Liver (tissue), 9 donors: ENCODE results near the gene SRRM1. TPM values are rescaled to one million over a fixed set of nuclear protein-coding genes. Genes with fewer than 3 reads are reported as not detected.
"Not testable (repeated sequence)": the region's sequence is repeated elsewhere in the genome, so short reads cannot be mapped to it uniquely, and the experiment has no call there.

Experiments used
- DNase-seq: peaks from one replicate; pipeline ENCODE4 v3.0.0-alpha.2; 2017; ENCODE audit warnings: low spot score
- H3K27ac ChIP-seq, 2 donors: one replicate each; pipeline ENCODE4 v1.7.0; 2013; ENCODE audit warnings: inconsistent platforms in 2 of 2, low read length in 2 of 2, control low read depth in 1 of 2, low read depth in 1 of 2, mild to moderate bottlenecking in 1 of 2
- H3K27me3 ChIP-seq, 4 donors: one replicate each; pipeline versions ENCODE4 v1.6.1 to v1.7.0; 2013; ENCODE audit warnings: low read length in 3 of 4, inconsistent platforms in 1 of 4, mild to moderate bottlenecking in 1 of 4, moderate library complexity in 1 of 4; ENCODE audit not compliant: control insufficient read depth in 4 of 4, insufficient read depth in 4 of 4
- H3K36me3 ChIP-seq, 4 donors: one replicate each; pipeline versions ENCODE4 v1.6.1 to v1.7.0; 2013; ENCODE audit warnings: low read length in 3 of 4, mild to moderate bottlenecking in 3 of 4, low read depth in 1 of 4, moderate library complexity in 1 of 4; ENCODE audit not compliant: control insufficient read depth in 4 of 4, insufficient read depth in 3 of 4
- H3K4me1 ChIP-seq, 4 donors: one replicate each; pipeline versions ENCODE4 v1.6.1 to v1.7.0; 2013; ENCODE audit warnings: low read length in 3 of 4, mild to moderate bottlenecking in 3 of 4, moderate library complexity in 1 of 4; ENCODE audit not compliant: control insufficient read depth in 4 of 4, insufficient read depth in 4 of 4
- H3K4me3 ChIP-seq, 3 donors: one replicate each; pipeline versions ENCODE4 v1.6.1 to v1.7.0; 2013; ENCODE audit warnings: low read length in 3 of 3, control low read depth in 1 of 3, low read depth in 1 of 3, mild to moderate bottlenecking in 1 of 3
- H3K9ac ChIP-seq, 2 donors: one replicate each; pipeline ENCODE4 v1.7.0; 2013; ENCODE audit warnings: low read length in 2 of 2, mild to moderate bottlenecking in 2 of 2, moderate library complexity in 2 of 2, control low read depth in 1 of 2, low read depth in 1 of 2
- H3K9me3 ChIP-seq, 4 donors: one replicate each; pipeline versions ENCODE4 v1.6.1 to v1.7.0; 2013; ENCODE audit warnings: low read length in 3 of 4; ENCODE audit not compliant: control insufficient read depth in 4 of 4
- EGR1 ChIP-seq, 2 donors: IDR thresholded peaks; 2 replicates each; pipeline ENCODE4 v1.6.1; 2016 to 2018; ENCODE audit warnings: antibody characterized with exemption in 2 of 2, low read depth in 2 of 2
- FOXA1 ChIP-seq: IDR thresholded peaks from 2 replicates; pipeline ENCODE4 v1.6.1; 2016; ENCODE audit warnings: antibody characterized with exemption
- FOXA2 ChIP-seq: IDR thresholded peaks from 2 replicates; pipeline ENCODE4 v1.6.1; 2016; ENCODE audit warnings: antibody characterized with exemption
- GABPA ChIP-seq, 2 donors: IDR thresholded peaks in 1 of 2; conservative IDR thresholded peaks in 1 of 2; 2 replicates each; pipeline ENCODE4 v1.6.1; 2016; ENCODE audit warnings: antibody characterized with exemption in 2 of 2, mild to moderate bottlenecking in 1 of 2, moderate library complexity in 1 of 2
- HNF4A ChIP-seq, 2 donors: conservative IDR thresholded peaks; 2 replicates each; pipeline ENCODE4 v1.6.1; 2016; ENCODE audit warnings: antibody characterized with exemption in 2 of 2, mild to moderate bottlenecking in 2 of 2
- HNF4G ChIP-seq: IDR thresholded peaks from 2 replicates; pipeline ENCODE4 v1.6.1; 2016; ENCODE audit warnings: antibody characterized with exemption
- JUND ChIP-seq, 2 donors: IDR thresholded peaks; 2 replicates each; pipeline ENCODE4 v1.6.1; 2016; ENCODE audit warnings: antibody characterized with exemption in 2 of 2
- NR2F2 ChIP-seq: IDR thresholded peaks from 2 replicates; pipeline ENCODE4 v1.6.1; 2016; ENCODE audit warnings: antibody characterized with exemption
- RAD21 ChIP-seq, 2 donors: IDR thresholded peaks; 2 replicates each; pipeline ENCODE4 v1.6.1; 2016; ENCODE audit warnings: antibody characterized with exemption in 2 of 2, mild to moderate bottlenecking in 2 of 2
- RXRA ChIP-seq, 2 donors: IDR thresholded peaks; 2 replicates each; pipeline ENCODE4 v1.6.1; 2017 to 2018; ENCODE audit warnings: antibody characterized with exemption in 2 of 2, mild to moderate bottlenecking in 1 of 2
- SP1 ChIP-seq: IDR thresholded peaks from 2 replicates; pipeline ENCODE4 v1.6.1; 2018; ENCODE audit warnings: antibody characterized with exemption, mild to moderate bottlenecking
- TAF1 ChIP-seq: conservative IDR thresholded peaks from 2 replicates; pipeline ENCODE4 v1.6.1; 2016; ENCODE audit warnings: antibody characterized with exemption, mild to moderate bottlenecking
- YY1 ChIP-seq: IDR thresholded peaks from 2 replicates; pipeline ENCODE4 v1.6.1; 2016; ENCODE audit warnings: antibody characterized with exemption, mild to moderate bottlenecking
- WGBS: extraction: QIAGEN DNeasy Blood & Tissue Kit; methylation state at CpG from one replicate; pipeline ENCODE4 v1.1.7; 2013; 5-methylcytosine and 5-hydroxymethylcytosine counted together
- polyA plus RNA-seq, 2 donors: library from polyadenylated mRNA; stranded (reverse) in 1 of 2; unstranded in 1 of 2; fragments of 200-250 nt in 1 of 2; fragments of >200 nt in 1 of 2; fragmentation: Nextera tagmentation in 1 of 2; extraction: Ambion mirVana in 1 of 2; gene quantifications; one replicate each; pipeline versions ENCODE4 v1.2.1 to v1.2.3, GENCODE V29; 2013 to 2015
- total RNA-seq, 2 donors: library from RNA; depleted of rRNA; stranded (reverse); fragments of >200 nt; gene quantifications; one replicate each; pipeline ENCODE4 v1.2.3, GENCODE V29; 2014
- TF ChIP-seq, protein P1 (sequence below): IDR thresholded peaks from 2 replicates; pipeline ENCODE4 v1.6.1; 2016; ENCODE audit warnings: antibody characterized with exemption
- TF ChIP-seq, protein P2 (sequence below): IDR thresholded peaks from 2 replicates; pipeline ENCODE4 v1.6.1; 2016; ENCODE audit warnings: antibody characterized with exemption, mild to moderate bottlenecking
- TF ChIP-seq, protein P3 (sequence below): IDR thresholded peaks from 2 replicates; pipeline ENCODE4 v1.6.1; 2016; ENCODE audit warnings: antibody characterized with exemption
- TF ChIP-seq, protein P4 (sequence below): fragments of 150-350 bp; IDR thresholded peaks from 2 replicates; pipeline ENCODE4 v1.5.1; 2017; ENCODE audit warnings: improper control_type of control experiment, low read depth, low read length; ENCODE audit not compliant: missing input control
- TF ChIP-seq, protein P5 (sequence below): IDR thresholded peaks from 2 replicates; pipeline ENCODE4 v1.6.1; 2016; ENCODE audit warnings: antibody characterized with exemption
- donor health status: healthy.
- donor health status: healthy.
- donor health status: healthy.
- donor health status: healthy.
- donor health status: healthy.

The SRRM1 gene
- total and polyA plus RNA-seq, 4 donors, result 18.4 to 66.0 (median 31.6) TPM

DNA sequence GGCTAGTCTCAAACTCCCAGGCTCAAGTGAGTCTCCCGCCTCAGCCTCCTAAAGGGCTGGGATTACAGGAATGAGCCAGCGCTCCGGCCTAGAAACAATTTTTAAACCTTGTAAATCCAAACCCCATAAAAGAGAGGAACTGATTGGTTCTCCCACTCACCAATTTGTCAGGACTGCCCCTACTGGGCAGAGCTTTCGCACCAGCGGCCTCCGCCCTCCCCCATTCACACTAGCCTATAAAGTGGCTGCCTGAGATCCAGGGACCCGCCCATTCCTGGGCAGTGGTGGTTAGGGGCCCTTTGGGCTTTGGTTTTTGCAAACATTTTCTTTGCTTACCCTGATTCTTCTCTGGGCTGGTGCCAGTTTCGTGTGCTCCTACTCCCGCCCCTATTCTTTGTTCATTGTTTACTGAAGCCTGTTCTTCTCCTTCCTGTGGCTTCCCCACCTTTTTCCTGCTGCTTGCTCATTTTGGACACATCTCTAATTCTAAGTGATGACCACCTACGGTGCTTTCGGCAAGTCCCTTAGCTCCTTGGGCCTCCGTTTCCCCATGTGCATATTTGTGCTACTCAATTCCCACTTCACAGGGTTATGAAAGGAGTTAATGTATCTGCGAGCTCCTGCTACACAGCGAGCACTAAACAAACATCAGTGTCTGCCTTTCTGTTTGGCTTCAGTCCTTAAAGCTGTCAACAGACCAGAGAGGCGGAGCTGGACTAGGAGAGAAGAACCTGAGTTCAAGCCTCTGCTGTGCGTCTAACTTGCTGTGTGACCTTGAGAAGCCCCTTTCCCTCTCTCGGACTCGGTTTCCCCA lies 62.4 kb downstream of the SRRM1 start:
- Histone ChIP-seq H3K4me3 (peak overlapping the region; percentile 19 to 67 (median 64)), H3K9ac (peak overlapping the region in 1 of 2 donors; percentile 49), H3K36me3 (no peaks in the 10 kb centered on the region), H3K27me3 (no peaks in the 10 kb centered on the region), H3K4me1 (peaks cover 0 to 15% (median 7%) of the 10 kb centered on the region in 4 donors), H3K9me3 (no peaks in the 10 kb centered on the region), H3K27ac (peak overlapping the region; percentile 82 to 85)
- DNase-seq, result peak; percentile 70
- peak; percentile 45 for TF ChIP-seq NR2F2
- TF ChIP-seq JUND (IDR thresholded peaks at IDR 0.05), result no peak
- peak in 1 of 2 donors; percentile 31 for TF ChIP-seq GABPA (IDR thresholded peaks at IDR 0.05 in 1 of 2, conservative IDR thresholded peaks at IDR 0.05 in 1 of 2)
- TF ChIP-seq, protein P1, sequence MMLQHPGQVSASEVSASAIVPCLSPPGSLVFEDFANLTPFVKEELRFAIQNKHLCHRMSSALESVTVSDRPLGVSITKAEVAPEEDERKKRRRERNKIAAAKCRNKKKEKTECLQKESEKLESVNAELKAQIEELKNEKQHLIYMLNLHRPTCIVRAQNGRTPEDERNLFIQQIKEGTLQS, result peak; percentile 27
- TF ChIP-seq, protein P2, sequence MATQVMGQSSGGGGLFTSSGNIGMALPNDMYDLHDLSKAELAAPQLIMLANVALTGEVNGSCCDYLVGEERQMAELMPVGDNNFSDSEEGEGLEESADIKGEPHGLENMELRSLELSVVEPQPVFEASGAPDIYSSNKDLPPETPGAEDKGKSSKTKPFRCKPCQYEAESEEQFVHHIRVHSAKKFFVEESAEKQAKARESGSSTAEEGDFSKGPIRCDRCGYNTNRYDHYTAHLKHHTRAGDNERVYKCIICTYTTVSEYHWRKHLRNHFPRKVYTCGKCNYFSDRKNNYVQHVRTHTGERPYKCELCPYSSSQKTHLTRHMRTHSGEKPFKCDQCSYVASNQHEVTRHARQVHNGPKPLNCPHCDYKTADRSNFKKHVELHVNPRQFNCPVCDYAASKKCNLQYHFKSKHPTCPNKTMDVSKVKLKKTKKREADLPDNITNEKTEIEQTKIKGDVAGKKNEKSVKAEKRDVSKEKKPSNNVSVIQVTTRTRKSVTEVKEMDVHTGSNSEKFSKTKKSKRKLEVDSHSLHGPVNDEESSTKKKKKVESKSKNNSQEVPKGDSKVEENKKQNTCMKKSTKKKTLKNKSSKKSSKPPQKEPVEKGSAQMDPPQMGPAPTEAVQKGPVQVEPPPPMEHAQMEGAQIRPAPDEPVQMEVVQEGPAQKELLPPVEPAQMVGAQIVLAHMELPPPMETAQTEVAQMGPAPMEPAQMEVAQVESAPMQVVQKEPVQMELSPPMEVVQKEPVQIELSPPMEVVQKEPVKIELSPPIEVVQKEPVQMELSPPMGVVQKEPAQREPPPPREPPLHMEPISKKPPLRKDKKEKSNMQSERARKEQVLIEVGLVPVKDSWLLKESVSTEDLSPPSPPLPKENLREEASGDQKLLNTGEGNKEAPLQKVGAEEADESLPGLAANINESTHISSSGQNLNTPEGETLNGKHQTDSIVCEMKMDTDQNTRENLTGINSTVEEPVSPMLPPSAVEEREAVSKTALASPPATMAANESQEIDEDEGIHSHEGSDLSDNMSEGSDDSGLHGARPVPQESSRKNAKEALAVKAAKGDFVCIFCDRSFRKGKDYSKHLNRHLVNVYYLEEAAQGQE, result no peak
- TF ChIP-seq HNF4A (conservative IDR thresholded peaks at IDR 0.05), result peak; percentile 31 to 41
- TF ChIP-seq SP1, result peak; percentile 96
- TF ChIP-seq FOXA2, result peak; percentile 80
- TF ChIP-seq RXRA (IDR thresholded peaks at IDR 0.05), result peak in 1 of 2 donors; percentile 43
- TF ChIP-seq, protein P3, sequence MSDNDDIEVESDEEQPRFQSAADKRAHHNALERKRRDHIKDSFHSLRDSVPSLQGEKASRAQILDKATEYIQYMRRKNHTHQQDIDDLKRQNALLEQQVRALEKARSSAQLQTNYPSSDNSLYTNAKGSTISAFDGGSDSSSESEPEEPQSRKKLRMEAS, result peak; percentile 8
- TF ChIP-seq HNF4G, result no peak
- peak; percentile 75 for TF ChIP-seq YY1
- peak; percentile 59 for TF ChIP-seq FOXA1
- TF ChIP-seq, protein P4, sequence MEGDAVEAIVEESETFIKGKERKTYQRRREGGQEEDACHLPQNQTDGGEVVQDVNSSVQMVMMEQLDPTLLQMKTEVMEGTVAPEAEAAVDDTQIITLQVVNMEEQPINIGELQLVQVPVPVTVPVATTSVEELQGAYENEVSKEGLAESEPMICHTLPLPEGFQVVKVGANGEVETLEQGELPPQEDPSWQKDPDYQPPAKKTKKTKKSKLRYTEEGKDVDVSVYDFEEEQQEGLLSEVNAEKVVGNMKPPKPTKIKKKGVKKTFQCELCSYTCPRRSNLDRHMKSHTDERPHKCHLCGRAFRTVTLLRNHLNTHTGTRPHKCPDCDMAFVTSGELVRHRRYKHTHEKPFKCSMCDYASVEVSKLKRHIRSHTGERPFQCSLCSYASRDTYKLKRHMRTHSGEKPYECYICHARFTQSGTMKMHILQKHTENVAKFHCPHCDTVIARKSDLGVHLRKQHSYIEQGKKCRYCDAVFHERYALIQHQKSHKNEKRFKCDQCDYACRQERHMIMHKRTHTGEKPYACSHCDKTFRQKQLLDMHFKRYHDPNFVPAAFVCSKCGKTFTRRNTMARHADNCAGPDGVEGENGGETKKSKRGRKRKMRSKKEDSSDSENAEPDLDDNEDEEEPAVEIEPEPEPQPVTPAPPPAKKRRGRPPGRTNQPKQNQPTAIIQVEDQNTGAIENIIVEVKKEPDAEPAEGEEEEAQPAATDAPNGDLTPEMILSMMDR, result peak; percentile 9
- no peak for TF ChIP-seq TAF1
- TF ChIP-seq, protein P5, sequence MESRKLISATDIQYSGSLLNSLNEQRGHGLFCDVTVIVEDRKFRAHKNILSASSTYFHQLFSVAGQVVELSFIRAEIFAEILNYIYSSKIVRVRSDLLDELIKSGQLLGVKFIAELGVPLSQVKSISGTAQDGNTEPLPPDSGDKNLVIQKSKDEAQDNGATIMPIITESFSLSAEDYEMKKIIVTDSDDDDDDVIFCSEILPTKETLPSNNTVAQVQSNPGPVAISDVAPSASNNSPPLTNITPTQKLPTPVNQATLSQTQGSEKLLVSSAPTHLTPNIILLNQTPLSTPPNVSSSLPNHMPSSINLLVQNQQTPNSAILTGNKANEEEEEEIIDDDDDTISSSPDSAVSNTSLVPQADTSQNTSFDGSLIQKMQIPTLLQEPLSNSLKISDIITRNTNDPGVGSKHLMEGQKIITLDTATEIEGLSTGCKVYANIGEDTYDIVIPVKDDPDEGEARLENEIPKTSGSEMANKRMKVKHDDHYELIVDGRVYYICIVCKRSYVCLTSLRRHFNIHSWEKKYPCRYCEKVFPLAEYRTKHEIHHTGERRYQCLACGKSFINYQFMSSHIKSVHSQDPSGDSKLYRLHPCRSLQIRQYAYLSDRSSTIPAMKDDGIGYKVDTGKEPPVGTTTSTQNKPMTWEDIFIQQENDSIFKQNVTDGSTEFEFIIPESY, result no peak
- no peak for TF ChIP-seq EGR1 (IDR thresholded peaks at IDR 0.05; ENCODE audit: low read depth in 2 of 2)
- TF ChIP-seq RAD21 (IDR thresholded peaks at IDR 0.05), result peak in 1 of 2 donors; percentile 18
- WGBS, result 9% methylated on average over 18 of the region's 18 CpGs

DNA sequence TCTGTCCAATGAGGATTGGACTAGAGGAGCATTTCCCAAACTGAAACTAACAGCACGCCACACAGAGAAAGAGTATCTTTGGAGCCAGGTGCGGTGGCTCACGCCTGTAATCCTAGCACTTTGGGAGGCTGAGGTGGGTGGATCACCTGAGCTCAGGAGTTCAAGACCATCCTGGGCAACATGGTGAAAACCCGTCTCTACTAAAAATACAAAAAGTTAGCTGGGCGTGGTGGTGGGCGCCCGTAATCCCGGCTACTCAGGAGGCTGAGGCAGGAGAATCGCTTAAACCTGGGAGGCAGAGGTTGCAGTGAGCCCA lies 62.9 kb downstream of the SRRM1 start:
- not testable (repeated sequence) for H3K27me3 ChIP-seq, H3K36me3 ChIP-seq, DNase-seq, H3K9me3 ChIP-seq
- H3K4me1 ChIP-seq, result peaks cover 0 to 15% (median 7%) of the 10 kb centered on the region in 4 donors
- H3K9ac ChIP-seq, result peak overlapping the region in 1 of 2 donors; percentile 49
- peak overlapping the region; percentile 82 to 85 for H3K27ac ChIP-seq
- 91% methylated on average over 9 of the region's 9 CpGs for WGBS
- H3K4me3 ChIP-seq, result peak overlapping the region in 2 of 3 donors; percentile 19 to 67
